ENCODE measurements around the gene MAD2L1BP.

MAD2L1BP gene

DNA sequence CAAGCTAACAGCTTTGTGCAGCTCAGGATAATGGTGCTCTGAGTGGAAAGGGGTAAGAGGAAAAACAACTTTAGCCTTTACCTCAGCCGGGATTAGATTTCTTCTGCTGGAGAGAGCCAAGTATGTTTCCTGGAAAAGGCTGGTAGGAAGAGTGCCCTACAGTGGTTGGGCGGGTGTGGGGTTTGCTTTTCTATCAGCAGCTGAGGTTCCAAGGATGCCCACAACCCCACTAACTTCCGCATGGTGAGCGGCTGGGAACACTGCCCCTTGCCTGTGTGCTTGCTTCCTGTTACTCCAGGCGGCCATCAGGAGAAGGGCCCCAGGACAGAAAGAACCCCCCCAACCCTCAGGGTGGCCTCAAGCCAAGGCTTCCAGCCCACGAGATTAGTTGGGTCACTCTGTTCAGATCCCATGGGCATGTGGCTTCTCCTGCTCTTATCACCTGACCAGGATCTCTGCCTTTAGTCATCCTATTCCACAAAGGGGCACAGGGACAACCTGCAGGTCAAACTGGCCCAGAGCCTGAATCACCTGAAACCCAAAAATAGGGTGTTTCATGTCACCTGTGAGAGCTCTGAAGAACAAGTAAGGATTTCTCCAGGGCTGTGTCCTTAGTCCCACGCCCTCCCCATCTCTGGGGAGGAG is 41.4 kb downstream of the MAD2L1BP start:
- DNase-seq (ENCODE audit: low spot score) = no peak
- in situ Hi-C loops (cut with MboI; ENCODE audit: low pct_unique_long_range_greater_than_20kb, low sequenced_read_pairs, unreplicated experiment) = no loop called here
- TF ChIP-seq, protein P1, sequence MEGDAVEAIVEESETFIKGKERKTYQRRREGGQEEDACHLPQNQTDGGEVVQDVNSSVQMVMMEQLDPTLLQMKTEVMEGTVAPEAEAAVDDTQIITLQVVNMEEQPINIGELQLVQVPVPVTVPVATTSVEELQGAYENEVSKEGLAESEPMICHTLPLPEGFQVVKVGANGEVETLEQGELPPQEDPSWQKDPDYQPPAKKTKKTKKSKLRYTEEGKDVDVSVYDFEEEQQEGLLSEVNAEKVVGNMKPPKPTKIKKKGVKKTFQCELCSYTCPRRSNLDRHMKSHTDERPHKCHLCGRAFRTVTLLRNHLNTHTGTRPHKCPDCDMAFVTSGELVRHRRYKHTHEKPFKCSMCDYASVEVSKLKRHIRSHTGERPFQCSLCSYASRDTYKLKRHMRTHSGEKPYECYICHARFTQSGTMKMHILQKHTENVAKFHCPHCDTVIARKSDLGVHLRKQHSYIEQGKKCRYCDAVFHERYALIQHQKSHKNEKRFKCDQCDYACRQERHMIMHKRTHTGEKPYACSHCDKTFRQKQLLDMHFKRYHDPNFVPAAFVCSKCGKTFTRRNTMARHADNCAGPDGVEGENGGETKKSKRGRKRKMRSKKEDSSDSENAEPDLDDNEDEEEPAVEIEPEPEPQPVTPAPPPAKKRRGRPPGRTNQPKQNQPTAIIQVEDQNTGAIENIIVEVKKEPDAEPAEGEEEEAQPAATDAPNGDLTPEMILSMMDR (IDR thresholded peaks at IDR 0.05; ENCODE audit: extremely low read depth, insufficient read depth, missing control alignments) = no peak

DNA sequence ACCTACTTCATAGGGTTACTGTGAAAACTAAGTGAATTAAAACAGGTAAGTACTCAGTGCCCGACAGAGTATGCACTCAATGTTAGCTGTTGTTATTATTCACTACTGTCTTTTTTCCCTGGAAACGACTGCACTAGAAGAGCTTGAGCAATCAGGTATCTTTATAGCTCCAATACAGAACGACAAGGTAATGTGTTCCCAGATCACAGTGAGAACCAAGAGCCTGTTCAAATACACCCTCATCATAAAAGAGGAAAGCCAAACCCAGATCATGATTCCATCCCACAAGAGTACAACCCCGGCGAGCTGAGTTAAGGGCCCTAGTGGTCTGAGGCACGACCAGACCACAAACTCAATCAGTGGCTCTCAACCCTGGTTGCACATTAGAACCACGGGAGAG is 42.1 kb downstream of the MAD2L1BP start:
- no peak for DNase-seq (ENCODE audit: low spot score)
- TF ChIP-seq, protein P1 (IDR thresholded peaks at IDR 0.05; ENCODE audit: extremely low read depth, insufficient read depth, missing control alignments) = no peak
- in situ Hi-C loops (cut with MboI; ENCODE audit: low pct_unique_long_range_greater_than_20kb, low sequenced_read_pairs, unreplicated experiment) = no loop called here

DNA sequence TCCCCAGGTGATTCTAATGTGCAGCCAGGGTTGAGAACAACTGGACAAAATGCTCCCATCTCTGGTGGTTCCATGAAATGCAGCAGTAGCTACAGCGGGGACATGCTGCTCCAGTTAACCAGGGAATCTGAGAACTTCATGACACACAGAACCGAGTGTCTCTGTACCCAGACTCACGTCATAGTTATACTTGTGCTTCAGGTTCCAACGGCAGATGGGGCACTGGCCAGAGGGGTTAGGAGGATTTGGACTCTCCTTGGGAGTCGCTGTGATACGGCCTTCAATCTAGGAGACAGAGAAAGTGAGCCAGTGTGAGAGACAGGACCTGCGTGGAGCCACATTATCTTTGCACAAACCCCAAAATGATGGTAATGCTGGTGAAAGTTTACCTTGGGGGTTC is 42.7 kb downstream of the MAD2L1BP start:
- in situ Hi-C loops (cut with MboI; ENCODE audit: low pct_unique_long_range_greater_than_20kb, low sequenced_read_pairs, unreplicated experiment) = no loop called here
- no peak for DNase-seq (ENCODE audit: low spot score)
- TF ChIP-seq, protein P1 (IDR thresholded peaks at IDR 0.05; ENCODE audit: extremely low read depth, insufficient read depth, missing control alignments) = no peak

DNA sequence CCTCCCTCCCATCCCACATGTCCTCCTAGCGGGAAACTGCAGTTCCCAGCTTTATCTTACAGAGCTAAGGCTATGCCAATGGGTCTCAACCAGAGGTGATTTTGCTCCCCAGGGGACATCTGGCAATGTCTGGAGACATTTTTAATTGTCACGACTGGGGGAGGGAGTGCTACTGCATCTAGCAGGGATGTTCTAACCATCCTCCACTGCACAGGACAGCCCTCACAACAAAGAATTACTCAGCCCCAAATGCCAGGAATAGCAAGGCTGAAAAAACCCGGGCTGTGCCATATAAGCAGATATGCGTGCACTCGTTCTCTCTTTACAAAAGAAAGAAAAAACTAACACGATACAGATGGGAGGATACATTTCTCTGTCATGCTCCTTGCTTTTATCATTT is 43.4 kb downstream of the MAD2L1BP start:
- no peak for DNase-seq (ENCODE audit: low spot score)
- in situ Hi-C loops (cut with MboI; ENCODE audit: low pct_unique_long_range_greater_than_20kb, low sequenced_read_pairs, unreplicated experiment) = no loop called here
- TF ChIP-seq, protein P1 (IDR thresholded peaks at IDR 0.05; ENCODE audit: extremely low read depth, insufficient read depth, missing control alignments) = no peak

DNA sequence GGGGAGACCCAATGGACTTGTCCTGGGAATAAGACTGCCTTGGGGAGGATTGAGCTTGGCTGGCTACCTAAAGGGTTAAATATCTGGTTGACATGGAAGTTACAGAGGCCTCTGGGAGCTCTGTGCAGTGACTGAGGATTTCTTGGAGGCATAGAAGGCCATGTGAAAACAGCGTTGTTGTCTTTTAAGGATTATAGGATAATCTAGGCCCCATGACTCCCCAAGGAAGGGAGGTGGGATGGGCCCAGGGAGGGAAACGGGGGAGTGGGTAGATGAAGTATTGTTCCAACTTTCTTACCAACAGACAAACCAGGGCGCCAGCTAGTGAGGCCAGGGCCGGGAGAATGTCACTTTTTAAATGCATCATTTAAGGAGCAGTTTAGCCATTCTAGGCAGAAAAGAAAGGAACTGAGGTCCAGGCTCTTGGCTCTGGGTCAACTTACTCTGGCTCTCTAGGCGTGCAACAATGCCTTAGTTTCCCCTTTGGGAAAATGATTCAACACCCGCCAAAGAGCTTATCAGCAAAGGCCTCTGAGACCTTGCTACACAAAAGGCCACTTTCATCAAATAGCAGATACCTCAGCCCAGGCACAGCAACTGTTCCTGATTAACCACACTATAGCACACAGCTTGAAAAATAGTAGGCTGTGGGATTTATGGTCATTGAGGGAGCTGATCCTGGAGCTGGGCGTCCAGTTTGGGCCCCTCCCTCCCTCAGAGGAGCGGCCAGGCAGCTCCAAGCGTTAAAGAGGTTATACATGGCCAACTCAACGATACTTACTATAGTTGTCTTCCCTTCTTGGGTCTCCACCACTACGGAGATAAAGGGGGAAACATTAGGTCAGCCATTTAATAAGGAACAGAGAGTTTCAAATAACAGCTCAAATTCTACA is 44.9 kb downstream of the MAD2L1BP start:
- TF ChIP-seq, protein P1 (IDR thresholded peaks at IDR 0.05; ENCODE audit: extremely low read depth, insufficient read depth, missing control alignments) = no peak
- in situ Hi-C loops (cut with MboI; ENCODE audit: low pct_unique_long_range_greater_than_20kb, low sequenced_read_pairs, unreplicated experiment) = no loop called here
- no peak for DNase-seq (ENCODE audit: low spot score)

DNA sequence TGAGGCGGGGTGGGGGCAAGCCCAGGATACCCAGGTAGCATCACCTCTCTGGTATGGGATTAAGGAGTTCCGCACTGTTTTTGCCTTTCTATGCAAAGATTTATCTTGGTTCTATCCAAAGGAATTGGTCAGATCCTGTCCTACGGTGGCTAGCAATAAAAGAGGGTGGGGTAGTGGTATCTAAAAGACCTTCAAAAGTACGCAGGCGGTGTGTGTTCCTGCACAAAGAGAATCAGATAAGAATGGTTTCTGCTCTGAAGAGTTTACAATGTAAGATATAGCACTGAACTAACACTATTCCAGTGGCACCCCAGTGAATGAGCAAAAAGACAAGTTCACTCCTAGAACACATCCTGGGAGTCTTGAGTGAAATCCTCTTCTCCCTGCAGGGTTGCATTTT is 45.7 kb downstream of the MAD2L1BP start:
- no peak for DNase-seq (ENCODE audit: low spot score)
- TF ChIP-seq, protein P1 (IDR thresholded peaks at IDR 0.05; ENCODE audit: extremely low read depth, insufficient read depth, missing control alignments) = no peak
- in situ Hi-C loops (cut with MboI; ENCODE audit: low pct_unique_long_range_greater_than_20kb, low sequenced_read_pairs, unreplicated experiment) = no loop called here

Data from GM13977 (cell line).